GM23338 (cell line): ENCODE results near the gene BACE2. TPM values are rescaled to one million over a fixed set of nuclear protein-coding genes. Genes with fewer than 3 reads are reported as not detected.

ENCODE experiments used
- ATAC-seq: fragments of 200-7000 bp; cut with Tn5 transposase; 3 replicates; pipeline ENCODE4 v1.9.1; 2020
- DNase-seq: peaks from one replicate; pipeline ENCODE4 v3.0.0-alpha.2; 2015; ENCODE audit warnings: low spot score
- H2AFZ ChIP-seq: fragments of 200-600 bp; sonication (generic); 2 replicates; pipeline ENCODE4 v1.8.0; 2016; ENCODE audit warnings: antibody characterized with exemption, mild to moderate bottlenecking, moderate library complexity
- H3F3A ChIP-seq: fragments of 200-600 bp; sonication (generic); replicated peaks from 2 replicates; pipeline ENCODE4 v1.8.0; 2017; ENCODE audit warnings: antibody characterized with exemption, mixed run types, low read depth
- H3K27ac ChIP-seq: fragments of 200-600 bp; sonication (generic); 2 replicates; pipeline ENCODE4 v1.6.1; 2016; ENCODE audit warnings: low read depth
- H3K27me3 ChIP-seq: fragments of 200-600 bp; sonication (generic); 2 replicates; pipeline ENCODE4 v1.8.0; 2016; ENCODE audit warnings: mild to moderate bottlenecking, mixed run types, moderate library complexity; ENCODE audit not compliant: insufficient read depth
- H3K36me3 ChIP-seq: fragments of 200-600 bp; sonication (generic); 2 replicates; pipeline ENCODE4 v1.8.0; 2016; ENCODE audit warnings: mild to moderate bottlenecking; ENCODE audit not compliant: insufficient read depth
- H3K4me1 ChIP-seq: fragments of 200-600 bp; sonication (generic); 2 replicates; pipeline ENCODE4 v1.8.0; 2016; ENCODE audit warnings: mild to moderate bottlenecking, moderate library complexity; ENCODE audit not compliant: insufficient read depth
- H3K4me2 ChIP-seq: fragments of 200-600 bp; sonication (generic); 2 replicates; pipeline ENCODE4 v1.7.1; 2017; ENCODE audit warnings: mixed run types
- H3K4me3 ChIP-seq: fragments of 200-600 bp; sonication (generic); 2 replicates; pipeline ENCODE4 v1.6.1; 2016; ENCODE audit warnings: mixed run types
- H3K79me2 ChIP-seq: fragments of 200-600 bp; sonication (generic); replicated peaks from 2 replicates; pipeline ENCODE4 v1.8.0; 2017; ENCODE audit warnings: mild to moderate bottlenecking; ENCODE audit not compliant: insufficient read depth
- H3K9me2 ChIP-seq: fragments of 200-600 bp; sonication (generic); 2 replicates; pipeline ENCODE4 v1.8.0; 2017; ENCODE audit not compliant: insufficient read depth
- H4K20me1 ChIP-seq: fragments of 200-600 bp; sonication (generic); replicated peaks from 2 replicates; pipeline ENCODE4 v1.8.0; 2017; ENCODE audit warnings: mild to moderate bottlenecking; ENCODE audit not compliant: insufficient read depth
- H3K27ac Mint-ChIP-seq: 2 replicates; pipeline ENCODE4 v1.8.0; 2020; ENCODE audit warnings: inconsistent platforms, mild to moderate bottlenecking, moderate library complexity, mixed read lengths
- H3K27me3 Mint-ChIP-seq: 3 replicates; pipeline ENCODE4 v1.8.0; 2022; ENCODE audit warnings: low read depth, mild to moderate bottlenecking, moderate library complexity, mixed read lengths, inconsistent platforms; ENCODE audit not compliant: insufficient read depth, poor library complexity
- H3K36me3 Mint-ChIP-seq: 3 replicates; pipeline ENCODE4 v1.8.0; 2021; ENCODE audit warnings: low read depth, mild to moderate bottlenecking, inconsistent platforms, moderate library complexity, mixed read lengths
- H3K4me1 Mint-ChIP-seq: 3 replicates; pipeline ENCODE4 v1.8.0; 2020; ENCODE audit warnings: mild to moderate bottlenecking, inconsistent platforms, mixed read lengths
- H3K4me3 Mint-ChIP-seq: 3 replicates; pipeline ENCODE4 v1.8.0; 2021; ENCODE audit warnings: moderate library complexity, mild to moderate bottlenecking, inconsistent platforms, mixed read lengths
- H3K9me3 Mint-ChIP-seq: 3 replicates; pipeline ENCODE4 v1.8.0; 2020; ENCODE audit warnings: moderate library complexity, mild to moderate bottlenecking, inconsistent platforms, mixed read lengths
- CREB1 ChIP-seq: fragments of 250-450 bp; sonication (Bioruptor Pico); IDR thresholded peaks from 2 replicates; pipeline ENCODE4 v1.5.0; 2020; ENCODE audit warnings: low read depth, mild to moderate bottlenecking, moderate library complexity
- CTCF ChIP-seq, 2 experiments: fragments of 200-600 bp in 1 of 2; sonication (generic) in 1 of 2; conservative IDR thresholded peaks; 2 replicates each; pipeline versions ENCODE4 v1.5.1 to v1.6.1; 2016 to 2017; ENCODE audit warnings: antibody characterized with exemption in 2 of 2, low read depth in 2 of 2, mild to moderate bottlenecking in 2 of 2, moderate library complexity in 1 of 2
- ETS1 ChIP-seq: IDR thresholded peaks from 2 replicates; pipeline ENCODE4 v1.6.1; 2016; ENCODE audit warnings: antibody characterized with exemption
- EZH2 ChIP-seq: fragments of 200-600 bp; sonication (generic); IDR thresholded peaks from one replicate; pipeline ENCODE4 v1.8.0; 2017; ENCODE audit warnings: antibody characterized with exemption, mild to moderate bottlenecking, low read depth; ENCODE audit not compliant: unreplicated experiment
- EZH2phosphoT487 ChIP-seq: fragments of 200-600 bp; sonication (generic); IDR thresholded peaks from one replicate; pipeline ENCODE4 v1.8.1; 2018; ENCODE audit warnings: antibody characterized with exemption; ENCODE audit not compliant: unreplicated experiment
- JUNB ChIP-seq: IDR thresholded peaks from one replicate; pipeline ENCODE4 v1.6.1; 2016; ENCODE audit warnings: antibody characterized with exemption; ENCODE audit not compliant: unreplicated experiment
- NANOG ChIP-seq: IDR thresholded peaks from 2 replicates; pipeline ENCODE4 v1.6.1; 2016; ENCODE audit warnings: antibody characterized with exemption, borderline replicate concordance
- POLR2AphosphoS5 ChIP-seq: IDR thresholded peaks from 2 replicates; pipeline ENCODE4 v1.6.1; 2016; ENCODE audit warnings: antibody characterized with exemption, low read depth
- REST ChIP-seq: IDR thresholded peaks from one replicate; pipeline ENCODE4 v1.6.1; 2018; ENCODE audit warnings: antibody characterized with exemption; ENCODE audit not compliant: unreplicated experiment
- STAT1 ChIP-seq: IDR thresholded peaks from one replicate; pipeline ENCODE4 v1.6.1; 2016; ENCODE audit warnings: antibody characterized with exemption; ENCODE audit not compliant: unreplicated experiment
- ZNF114 ChIP-seq: fragments of 250-450 bp; sonication (Bioruptor Pico); IDR thresholded peaks from 2 replicates; pipeline ENCODE4 v1.5.0; 2020; ENCODE audit warnings: mild to moderate bottlenecking, moderate library complexity
- ZNF331 ChIP-seq: fragments of 250-450 bp; sonication (Bioruptor Pico); IDR thresholded peaks from 2 replicates; pipeline ENCODE4 v1.5.0; 2020; ENCODE audit warnings: low read depth, mild to moderate bottlenecking, moderate library complexity
- ZNF462 ChIP-seq: fragments of 250-450 bp; sonication (Bioruptor Pico); IDR thresholded peaks from 2 replicates; pipeline ENCODE4 v1.5.0; 2020; ENCODE audit warnings: mild to moderate bottlenecking, moderate library complexity
- polyA plus RNA-seq: library from polyadenylated mRNA; unstranded; fragments of >200 nt; fragmentation: Nextera tagmentation; extraction: Ambion mirVana; gene quantifications from 2 replicates; pipeline ENCODE4 v1.2.1, GENCODE V29; 2016
- total RNA-seq: library from RNA; depleted of rRNA; stranded (reverse); fragments of >200 nt; shearing (Covaris generic); gene quantifications from 2 replicates; pipeline ENCODE4 v1.2.3, GENCODE V29; 2014

BACE2 gene
- total and polyA plus RNA-seq, 2 experiments from 2014 or later = 3.5 to 6.8 TPM

GRCh38 chr21:41254090-41254700 lies 86.2 kb downstream of the BACE2 start:
- Histone ChIP-seq H3K4me3 (no peak overlapping the region), H3F3A (no peaks in the 10 kb centered on the region), H4K20me1 (no peaks in the 10 kb centered on the region; the same call in 1 of the 2 replicates), H3K4me1 (no peaks in the 10 kb centered on the region), H3K36me3 (no peaks in the 10 kb centered on the region), H3K79me2 (no peaks in the 10 kb centered on the region), H2AFZ (no peak overlapping the region), H3K27me3 (no peaks in the 10 kb centered on the region), H3K9me2 (no peaks in the 10 kb centered on the region), H3K4me2 (no peak overlapping the region), H3K27ac (no peak overlapping the region)
- Mint-ChIP-seq H3K27me3 (no peaks in the 10 kb centered on the region), H3K4me1 (no peaks in the 10 kb centered on the region; the same call in 2 of the 3 replicates), H3K36me3 (peaks cover 47% of the 10 kb centered on the region), H3K9me3 (peaks cover 21% of the 10 kb centered on the region), H3K27ac (no peak overlapping the region), H3K4me3 (no peak overlapping the region)
- DNase-seq (no peak), ATAC-seq (no peak)
- TF ChIP-seq STAT1 (no peak), ZNF114 (CRISPR knock-in tag) (no peak), ETS1 (no peak), JUNB (no peak), EZH2 (no peak), REST (no peak), CREB1 (CRISPR knock-in tag) (no peak), ZNF331 (CRISPR knock-in tag) (no peak), POLR2AphosphoS5 (no peak), NANOG (no peak), EZH2phosphoT487 (no peak), CTCF (conservative IDR thresholded peaks at IDR 0.05; ENCODE audit: low read depth in 2 of 2) (no peak), ZNF462 (no peak)
